Osteoblast (primary cell): ENCODE results near the gene SBNO2. TPM values are rescaled to one million over a fixed set of nuclear protein-coding genes. Genes with fewer than 3 reads are reported as not detected.
"Not testable (repeated sequence)": the region's sequence is repeated elsewhere in the genome, so short reads cannot be mapped to it uniquely, and the experiment has no call there.

Experiments used
- DNase-seq: peaks from one replicate; pipeline ENCODE4 v3.0.0; 2011; ENCODE audit warnings: low spot score, mixed read lengths; ENCODE audit not compliant: insufficient read length; ENCODE audit errors: missing footprints
- H2AFZ ChIP-seq: 2 replicates; pipeline ENCODE4 v1.6.0; 2011; ENCODE audit warnings: mild to moderate bottlenecking, low read length
- H3K27ac ChIP-seq: 2 replicates; pipeline ENCODE4 v1.5.1; 2011; ENCODE audit warnings: mild to moderate bottlenecking, low read depth, low read length, moderate library complexity
- H3K27me3 ChIP-seq: 2 replicates; pipeline ENCODE4 v1.6.0; 2012; ENCODE audit warnings: mild to moderate bottlenecking, control low read depth, inconsistent platforms, low read length, moderate library complexity; ENCODE audit not compliant: insufficient read depth
- H3K36me3 ChIP-seq: 2 replicates; pipeline ENCODE4 v1.5.1; 2011; ENCODE audit warnings: mild to moderate bottlenecking, low read length, control low read depth, moderate library complexity; ENCODE audit not compliant: insufficient read depth
- H3K4me1 ChIP-seq: 2 replicates; pipeline ENCODE4 v1.5.1; 2011; ENCODE audit warnings: mild to moderate bottlenecking, low read length, control low read depth, moderate library complexity; ENCODE audit not compliant: insufficient read depth
- H3K4me2 ChIP-seq: 2 replicates; pipeline ENCODE4 v1.6.0; 2011; ENCODE audit warnings: mild to moderate bottlenecking, low read length; ENCODE audit not compliant: insufficient read depth
- H3K4me3 ChIP-seq: fragments of 200-600 bp; sonication (generic); 3 replicates; pipeline ENCODE4 v1.5.1; 2012; ENCODE audit warnings: mild to moderate bottlenecking, low read length, inconsistent platforms; ENCODE audit not compliant: insufficient read depth
- H3K79me2 ChIP-seq: 2 replicates; pipeline ENCODE4 v1.6.0; 2012; ENCODE audit warnings: mild to moderate bottlenecking, low read length, control low read depth, inconsistent platforms; ENCODE audit not compliant: insufficient read depth
- H3K9me3 ChIP-seq: 2 replicates; pipeline ENCODE4 v1.5.1; 2011; ENCODE audit warnings: low read depth, low read length, control low read depth
- H4K20me1 ChIP-seq: 2 replicates; pipeline ENCODE4 v1.6.0; 2012; ENCODE audit warnings: mild to moderate bottlenecking, low read length, control low read depth; ENCODE audit not compliant: insufficient read depth
- total RNA-seq: library from RNA; depleted of rRNA; stranded (reverse); fragments of >200 nt; gene quantifications from 2 replicates; pipeline ENCODE4 v1.2.3, GENCODE V29; 2012
- TF ChIP-seq, protein P1 (sequence below): IDR thresholded peaks from 2 replicates; pipeline ENCODE4 v1.5.1; 2011; ENCODE audit warnings: mild to moderate bottlenecking, low read depth, low read length, moderate library complexity; ENCODE audit errors: extremely low read depth

Gene SBNO2
- total RNA-seq, 1 donor: 69.1 TPM

DNA sequence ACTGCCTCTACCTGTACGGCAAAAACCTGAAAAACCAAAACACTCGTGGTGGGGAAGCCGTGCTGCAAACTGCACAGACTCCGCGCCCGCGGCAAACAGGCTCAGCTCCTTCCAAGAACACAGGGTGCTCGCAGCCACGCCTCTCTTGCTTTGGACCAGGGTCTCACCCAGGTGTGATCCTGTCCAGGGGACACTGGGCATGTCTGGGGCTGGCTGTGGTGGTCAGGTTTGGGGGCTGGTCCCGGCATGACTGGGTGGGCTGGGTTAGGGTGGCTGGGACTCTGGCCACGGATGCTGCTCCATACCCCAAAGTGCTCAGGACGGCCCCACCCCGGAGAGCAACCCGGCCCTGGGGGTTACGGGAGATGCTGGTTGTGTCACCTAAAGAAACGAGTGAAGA lies 56.4 kb downstream of the SBNO2 start:
- H3K36me3 ChIP-seq: peaks cover 84% of the 10 kb centered on the region

DNA sequence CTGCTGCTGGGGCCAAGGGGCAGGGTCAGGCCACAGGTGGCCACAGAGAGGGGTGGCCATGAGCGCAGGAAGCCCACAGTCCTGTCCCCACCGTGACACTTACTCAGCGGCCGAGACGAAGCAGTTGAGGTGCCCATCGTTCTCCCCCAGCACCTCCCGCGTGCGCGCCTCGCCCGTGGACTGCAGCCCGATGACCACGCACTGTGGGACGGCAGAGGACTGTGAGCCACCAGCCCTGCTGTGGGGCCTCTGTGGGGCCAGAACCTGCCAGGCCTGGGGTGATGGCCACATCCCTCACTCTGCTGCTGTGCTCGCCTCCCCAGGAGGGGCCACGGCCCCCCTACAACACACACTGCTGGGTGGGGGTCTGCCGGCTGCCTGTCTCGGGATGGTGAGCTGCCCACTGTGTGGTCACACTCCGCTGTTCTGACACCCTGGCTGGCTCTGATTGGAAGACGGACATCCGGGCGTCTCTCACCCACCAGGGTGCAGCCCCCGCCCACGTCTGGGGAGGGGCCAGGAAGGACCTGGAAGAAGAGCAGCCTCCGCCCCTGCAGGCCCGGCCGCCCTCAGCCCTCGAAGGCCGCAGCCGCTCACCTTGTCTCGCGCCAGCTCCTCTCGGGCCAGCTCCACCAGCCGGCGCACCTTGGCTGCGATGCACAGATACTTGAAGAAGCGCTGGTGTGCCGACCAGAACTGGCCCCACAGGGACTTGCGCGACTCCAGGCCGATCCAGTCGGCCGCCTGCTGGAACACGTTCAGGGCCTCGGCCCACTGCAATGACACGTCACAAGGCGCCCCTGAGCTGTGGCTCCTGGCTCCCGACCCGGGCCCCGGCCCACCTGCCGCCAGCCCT lies 57.1 kb downstream of the SBNO2 start:
- Histone ChIP-seq H4K20me1 (peaks cover 45% of the 10 kb centered on the region), H3K9me3 (no peaks in the 10 kb centered on the region), H3K27ac (no peak overlapping the region), H3K79me2 (peaks cover 32% of the 10 kb centered on the region), H3K4me1 (peaks cover 5% of the 10 kb centered on the region), H3K4me2 (no peak overlapping the region), H3K27me3 (no peaks in the 10 kb centered on the region), H3K4me3 (no peak overlapping the region), H2AFZ (no peak overlapping the region), H3K36me3 (peaks cover 83% of the 10 kb centered on the region)
- TF ChIP-seq, protein P1, sequence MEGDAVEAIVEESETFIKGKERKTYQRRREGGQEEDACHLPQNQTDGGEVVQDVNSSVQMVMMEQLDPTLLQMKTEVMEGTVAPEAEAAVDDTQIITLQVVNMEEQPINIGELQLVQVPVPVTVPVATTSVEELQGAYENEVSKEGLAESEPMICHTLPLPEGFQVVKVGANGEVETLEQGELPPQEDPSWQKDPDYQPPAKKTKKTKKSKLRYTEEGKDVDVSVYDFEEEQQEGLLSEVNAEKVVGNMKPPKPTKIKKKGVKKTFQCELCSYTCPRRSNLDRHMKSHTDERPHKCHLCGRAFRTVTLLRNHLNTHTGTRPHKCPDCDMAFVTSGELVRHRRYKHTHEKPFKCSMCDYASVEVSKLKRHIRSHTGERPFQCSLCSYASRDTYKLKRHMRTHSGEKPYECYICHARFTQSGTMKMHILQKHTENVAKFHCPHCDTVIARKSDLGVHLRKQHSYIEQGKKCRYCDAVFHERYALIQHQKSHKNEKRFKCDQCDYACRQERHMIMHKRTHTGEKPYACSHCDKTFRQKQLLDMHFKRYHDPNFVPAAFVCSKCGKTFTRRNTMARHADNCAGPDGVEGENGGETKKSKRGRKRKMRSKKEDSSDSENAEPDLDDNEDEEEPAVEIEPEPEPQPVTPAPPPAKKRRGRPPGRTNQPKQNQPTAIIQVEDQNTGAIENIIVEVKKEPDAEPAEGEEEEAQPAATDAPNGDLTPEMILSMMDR: no peak
- DNase-seq: no peak

More for the DNA sequence above, 56.4 kb downstream of the SBNO2 start:
- peaks cover 47% of the 10 kb centered on the region for H4K20me1 ChIP-seq
- DNase-seq: no peak
- no peak overlapping the region for H3K4me2 ChIP-seq
- H3K4me1 ChIP-seq: peaks cover 5% of the 10 kb centered on the region
- H2AFZ ChIP-seq: no peak overlapping the region
- H3K79me2 ChIP-seq: peaks cover 36% of the 10 kb centered on the region
- no peak overlapping the region for H3K27ac ChIP-seq
- H3K4me3 ChIP-seq: no peak overlapping the region
- no peaks in the 10 kb centered on the region for H3K27me3 ChIP-seq
- TF ChIP-seq, protein P1: no peak
- H3K9me3 ChIP-seq: no peaks in the 10 kb centered on the region

DNA sequence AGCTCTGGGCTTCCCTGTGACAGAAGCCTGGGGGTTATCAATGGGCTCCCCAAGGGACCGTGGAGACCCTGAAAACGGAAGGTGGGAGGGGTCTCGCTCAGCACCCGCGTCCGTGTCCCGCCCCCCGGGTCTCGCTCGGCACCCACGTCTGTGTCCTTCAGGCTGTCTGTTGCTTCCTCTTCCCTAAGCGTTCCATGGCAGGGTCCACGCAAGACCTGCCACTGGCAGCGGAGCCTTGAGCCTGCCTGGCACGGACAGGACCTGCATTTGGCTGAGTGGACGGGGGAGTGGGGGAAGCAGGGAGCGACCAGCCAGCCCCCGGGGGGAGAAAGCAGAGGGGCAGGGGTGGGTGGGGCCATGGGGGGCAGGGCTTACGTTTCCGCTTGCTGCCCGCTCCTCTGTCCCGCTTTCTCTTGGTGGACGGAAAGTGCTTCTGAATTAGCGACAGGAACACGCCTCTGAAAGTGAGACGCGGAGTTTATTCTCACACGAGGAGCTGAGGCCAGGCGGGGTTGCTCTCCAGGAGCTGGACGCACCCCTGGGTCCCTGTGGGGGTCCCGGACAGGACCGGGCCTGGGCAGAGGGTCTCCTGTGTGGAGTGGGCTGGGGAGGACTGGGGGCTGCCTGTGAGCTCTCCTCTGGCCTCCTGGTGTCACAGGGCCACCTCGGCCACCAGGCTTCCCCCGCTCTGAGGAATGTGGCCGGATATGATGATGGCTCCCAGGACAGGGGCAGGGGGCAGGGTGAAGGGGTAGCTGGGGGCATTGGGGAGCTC lies 58.2 kb downstream of the SBNO2 start:
- TF ChIP-seq, protein P1: no peak
- no peak for DNase-seq
- H4K20me1 ChIP-seq: peaks cover 40% of the 10 kb centered on the region
- no peak overlapping the region for H3K4me3 ChIP-seq
- H2AFZ ChIP-seq: no peak overlapping the region
- H3K79me2 ChIP-seq: peaks cover 24% of the 10 kb centered on the region
- H3K36me3 ChIP-seq: peaks cover 75% of the 10 kb centered on the region
- peaks cover 5% of the 10 kb centered on the region for H3K4me1 ChIP-seq
- no peak overlapping the region for H3K4me2 ChIP-seq
- H3K27me3 ChIP-seq: no peaks in the 10 kb centered on the region
- H3K9me3 ChIP-seq: no peaks in the 10 kb centered on the region
- no peak overlapping the region for H3K27ac ChIP-seq

DNA sequence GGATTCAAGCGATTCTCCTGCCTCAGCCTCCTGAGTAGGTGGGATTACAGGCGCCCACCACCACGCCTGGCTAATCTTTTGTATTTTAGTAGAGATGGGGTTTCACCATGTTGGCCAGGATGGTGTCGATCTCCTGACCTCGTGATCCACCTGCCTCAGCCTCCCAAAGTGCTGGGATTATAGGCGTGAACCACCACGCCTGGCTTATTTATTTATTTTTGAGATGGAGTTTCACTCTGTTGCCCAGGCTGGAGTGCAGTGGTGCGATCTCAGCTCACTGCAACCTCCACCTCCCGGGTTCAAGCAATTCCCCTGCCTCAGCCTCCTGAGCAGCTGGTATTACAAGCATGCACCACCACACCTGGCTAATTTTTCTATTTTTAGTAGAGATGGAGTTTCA lies 59.3 kb downstream of the SBNO2 start:
- not testable (repeated sequence) for H3K27me3 ChIP-seq, H2AFZ ChIP-seq, H3K27ac ChIP-seq, H3K9me3 ChIP-seq, DNase-seq, H3K4me3 ChIP-seq, H3K4me2 ChIP-seq, H3K4me1 ChIP-seq
- Histone ChIP-seq H3K79me2 (peaks cover 21% of the 10 kb centered on the region), H3K36me3 (peaks cover 70% of the 10 kb centered on the region), H4K20me1 (peaks cover 45% of the 10 kb centered on the region)
